Kidney capillary endothelial cell (primary cell): Measurements from ENCODE around the gene TREH.

Experiments used
- DNase-seq: peaks from one replicate; pipeline ENCODE4 v3.0.0-alpha.2; 2018; ENCODE audit warnings: low spot score

Gene TREH

GRCh38 chr11:118663902-118664301 lies 15.5 kb downstream of the TREH start:
- DNase-seq, result no peak

- no peak for DNase-seq
These were observed 16.1 kb downstream of the TREH start for GRCh38 chr11:118663381-118663780.

GRCh38 chr11:118662401-118663271 lies 16.8 kb downstream of the TREH start:
- no peak for DNase-seq

- DNase-seq, result no peak
These were observed 17.8 kb downstream of the TREH start for GRCh38 chr11:118661425-118662301.

- no peak for DNase-seq
These were observed 18.6 kb downstream of the TREH start for GRCh38 chr11:118660681-118661424.

- DNase-seq, result no peak
These were observed 19.3 kb downstream of the TREH start for GRCh38 chr11:118659953-118660680.

GRCh38 chr11:118659314-118659952 lies 20.0 kb downstream of the TREH start:
- DNase-seq, result peak; percentile 79

- DNase-seq, result no peak
These were observed 20.8 kb downstream of the TREH start for GRCh38 chr11:118658429-118659313.

- no peak for DNase-seq
These were observed 21.6 kb downstream of the TREH start for GRCh38 chr11:118657709-118658428.

GRCh38 chr11:118657238-118657637 lies 22.2 kb downstream of the TREH start:
- no peak for DNase-seq

GRCh38 chr11:118656563-118657165 lies 22.8 kb downstream of the TREH start:
- DNase-seq, result no peak

GRCh38 chr11:118655486-118656190 lies 23.8 kb downstream of the TREH start:
- DNase-seq, result no peak

GRCh38 chr11:118653684-118654390 lies 25.6 kb downstream of the TREH start:
- no peak for DNase-seq

GRCh38 chr11:118652681-118653181 lies 26.7 kb downstream of the TREH start:
- DNase-seq, result no peak

GRCh38 chr11:118651820-118652219 lies 27.6 kb downstream of the TREH start:
- no peak for DNase-seq

- DNase-seq, result no peak
These were observed 29.1 kb downstream of the TREH start for GRCh38 chr11:118650366-118650765.

GRCh38 chr11:118649941-118650340 lies 29.5 kb downstream of the TREH start:
- no peak for DNase-seq
